IMR-90 (cell line): ENCODE measurements around the gene GCLC. TPM values are rescaled to one million over a fixed set of nuclear protein-coding genes. Genes with fewer than 3 reads are reported as not detected.
A peak's percentile ranks its signal among the peaks of the same experiment; 100 is the strongest.

Experiments used
- ATAC-seq: fragments of 200-7000 bp; cut with Tn5 transposase; 2 replicates; pipeline ENCODE4 v1.9.1; 2020; ENCODE audit warnings: low read depth, mild to moderate bottlenecking, moderate library complexity
- BruUV-seq: library from RNA; stranded (reverse); fragments of 400-500 nt; replicated peaks from 2 replicates; lab custom pipeline; 2021; lab: Mats Ljungman, UMichigan
- CTCF ChIA-PET: fragments of 300-600 bp; formaldehyde crosslinking; extraction: SDS; loops from one replicate; lab custom pipeline; 2021; ENCODE audit warnings: antibody characterized with exemption; lab: Yijun Ruan, JAX
- POLR2A ChIA-PET: fragments of 300-600 bp; sonication (Branson Sonifier 250); formaldehyde crosslinking; loops from one replicate; lab custom pipeline; 2022; ENCODE audit warnings: antibody characterized with exemption; ENCODE audit not compliant: unreplicated experiment; lab: Charles Lee
- DNase-seq: peaks from one replicate; pipeline ENCODE4 v3.0.0; 2013
- H2AFZ ChIP-seq: replicated peaks from 2 replicates; pipeline ENCODE3; 2013; ENCODE audit warnings: low read length, mild to moderate bottlenecking; ENCODE audit not compliant: poor library complexity
- H2AK5ac ChIP-seq: 2 replicates; pipeline ENCODE4 v1.6.1; 2013; ENCODE audit warnings: low read depth, low read length, inconsistent platforms
- H2AK9ac ChIP-seq: replicated peaks from 2 replicates; pipeline ENCODE3; 2013; ENCODE audit warnings: mild to moderate bottlenecking, low read depth, low read length, moderate library complexity; ENCODE audit not compliant: poor library complexity
- H2BK120ac ChIP-seq: 2 replicates; pipeline ENCODE4 v1.6.1; 2013; ENCODE audit warnings: low read depth, low read length, inconsistent platforms
- H2BK15ac ChIP-seq: 3 replicates; pipeline ENCODE4 v1.6.1; 2013; ENCODE audit warnings: low read depth, low read length, inconsistent platforms
- H2BK20ac ChIP-seq: 2 replicates; pipeline ENCODE4 v1.6.1; 2013; ENCODE audit warnings: low read depth, mild to moderate bottlenecking, inconsistent platforms, low read length, moderate library complexity
- H2BK5ac ChIP-seq: 2 replicates; pipeline ENCODE4 v1.6.1; 2013; ENCODE audit warnings: mild to moderate bottlenecking, low read depth, low read length, inconsistent platforms; ENCODE audit not compliant: poor library complexity, severe bottlenecking
- H3K14ac ChIP-seq: replicated peaks from 2 replicates; pipeline ENCODE4 v1.6.1; 2013; ENCODE audit warnings: low read depth, low read length, inconsistent platforms
- H3K18ac ChIP-seq: 2 replicates; pipeline ENCODE4 v1.6.1; 2013; ENCODE audit warnings: low read depth, low read length, control low read depth
- H3K23ac ChIP-seq: 2 replicates; pipeline ENCODE4 v1.6.1; 2013; ENCODE audit warnings: low read depth, low read length, inconsistent platforms
- H3K27ac ChIP-seq: 2 replicates; pipeline ENCODE4 v1.5.1; 2013; ENCODE audit warnings: mild to moderate bottlenecking, control low read depth, low read length; ENCODE audit not compliant: insufficient read depth
- H3K27me3 ChIP-seq: 2 replicates; pipeline ENCODE4 v1.6.1; 2013; ENCODE audit warnings: low read length; ENCODE audit not compliant: control insufficient read depth, insufficient read depth
- H3K36me3 ChIP-seq: 2 replicates; pipeline ENCODE4 v1.6.1; 2013; ENCODE audit warnings: low read length, mixed read lengths; ENCODE audit not compliant: control insufficient read depth, insufficient read depth
- H3K4ac ChIP-seq: 2 replicates; pipeline ENCODE4 v1.6.1; 2013; ENCODE audit warnings: low read depth, low read length, inconsistent platforms
- H3K4me1 ChIP-seq: 2 replicates; pipeline ENCODE4 v1.6.1; 2013; ENCODE audit warnings: low read length, mixed read lengths; ENCODE audit not compliant: control insufficient read depth, insufficient read depth
- H3K4me2 ChIP-seq: 2 replicates; pipeline ENCODE4 v1.6.1; 2013; ENCODE audit warnings: low read depth, mild to moderate bottlenecking, control low read depth, low read length, moderate library complexity
- H3K4me3 ChIP-seq: 2 replicates; pipeline ENCODE4 v1.5.1; 2013; ENCODE audit warnings: low read depth, mild to moderate bottlenecking, control low read depth, low read length, moderate library complexity; ENCODE audit not compliant: insufficient read depth
- H3K56ac ChIP-seq: 2 replicates; pipeline ENCODE4 v1.6.1; 2013; ENCODE audit warnings: low read length, inconsistent platforms; ENCODE audit not compliant: insufficient read depth; ENCODE audit errors: extremely low read depth
- H3K79me1 ChIP-seq, 2 experiments: 2 replicates each; pipeline ENCODE4 v1.6.1; 2013; ENCODE audit warnings: low read length in 2 of 2, inconsistent platforms in 1 of 2, low read depth in 1 of 2
- H3K9ac ChIP-seq: 2 replicates; pipeline ENCODE4 v1.6.1; 2013; ENCODE audit warnings: low read depth, low read length, control low read depth
- H3K9me1 ChIP-seq: 2 replicates; pipeline ENCODE4 v1.6.1; 2013; ENCODE audit warnings: low read length, inconsistent platforms; ENCODE audit not compliant: insufficient read depth
- H3K9me3 ChIP-seq: 2 replicates; pipeline ENCODE4 v1.6.1; 2013; ENCODE audit warnings: low read length; ENCODE audit not compliant: control insufficient read depth, insufficient read depth
- H4K20me1 ChIP-seq: 2 replicates; pipeline ENCODE4 v1.6.1; 2013; ENCODE audit warnings: low read length, inconsistent platforms; ENCODE audit not compliant: insufficient read depth
- H4K5ac ChIP-seq: 2 replicates; pipeline ENCODE4 v1.6.1; 2013; ENCODE audit warnings: mild to moderate bottlenecking, low read depth, low read length, control low read depth
- H4K8ac ChIP-seq, 2 experiments: 2 replicates each; pipeline ENCODE4 v1.6.1; 2013; ENCODE audit warnings: low read depth in 2 of 2, low read length in 2 of 2, control low read depth in 1 of 2, inconsistent platforms in 1 of 2
- H4K91ac ChIP-seq: 2 replicates; pipeline ENCODE4 v1.6.1; 2013; ENCODE audit warnings: low read depth, low read length, inconsistent platforms; ENCODE audit not compliant: insufficient read depth
- CTCF ChIP-seq: conservative IDR thresholded peaks from 2 replicates; pipeline ENCODE4 v1.5.1; 2012; ENCODE audit warnings: mild to moderate bottlenecking, low read depth, low read length, improper control_type of control experiment
- MAFK ChIP-seq: IDR thresholded peaks from 2 replicates; pipeline ENCODE4 v1.6.1; 2012; ENCODE audit warnings: low read depth, low read length, improper control_type of control experiment
- WGBS, 2 experiments: methylation state at CpG; one replicate each; pipeline versions ENCODE4 v1.1.5 to v1.1.7; 2013; ENCODE audit warnings: missing lambda C conversion rate in 2 of 2; ENCODE audit not compliant: insufficient read length in 1 of 2; ENCODE audit errors: extremely low coverage in 2 of 2; 5-methylcytosine and 5-hydroxymethylcytosine counted together
- dilution Hi-C: fragments of 300-500 bp; cut with HindIII; formaldehyde crosslinking; loops from one replicate; pipeline ENCODE4 v1.14.3; 2018; ENCODE audit warnings: low sequenced_read_pairs; ENCODE audit not compliant: unreplicated experiment
- in situ Hi-C: fragments of 300-500 bp; cut with MboI; formaldehyde crosslinking; loops from 3 replicates; pipeline ENCODE4 v1.14.3; 2019; ENCODE audit warnings: low sequenced_read_pairs, inconsistent platforms, mixed read lengths
- intact Hi-C: fragments of 100-400 bp; cut with micrococcal nuclease; formaldehyde crosslinking; loops from 2 replicates; pipeline ENCODE4 v1.10.0; 2022
- polyA plus RNA-seq, 3 experiments: library from polyadenylated mRNA; depleted of rRNA; stranded (reverse); fragments of >200 nt; gene quantifications; 2 replicates each; pipeline ENCODE4 v1.2.3, GENCODE V29; 2012; ENCODE audit warnings: low replicate concordance in 1 of 3
- total RNA-seq: library from RNA; depleted of rRNA; stranded (reverse); fragments of >200 nt; gene quantifications from 2 replicates; pipeline ENCODE4 v1.2.3, GENCODE V29; 2012

The GCLC gene
- total and polyA plus RNA-seq, 2 of the 4 experiments (the other 2 are of a cell fraction), result 14.2 to 24.2 TPM

GRCh38 chr6:53526000-53526399 is 18.9 kb downstream of the GCLC start:
- H4K5ac ChIP-seq, result no peak overlapping the region; the same call in 1 of the 2 replicates
- no peaks in the 10 kb centered on the region; the same call in 1 of the 2 replicates for H3K36me3 ChIP-seq
- no peak overlapping the region for H4K91ac ChIP-seq
- H3K27ac ChIP-seq, result no peak overlapping the region
- peaks cover 6% of the 10 kb centered on the region; the same call in 1 of the 2 replicates for H4K20me1 ChIP-seq
- no peak for TF ChIP-seq MAFK
- TF ChIP-seq CTCF, result no peak
- no peak overlapping the region for H2BK15ac ChIP-seq
- DNase-seq, result no peak
- H3K14ac ChIP-seq, result no peak overlapping the region
- intact Hi-C loops, result loop anchor here (2.0 kb wide), 1 partner anchor 13 kb away; no protein-coding TSS in a partner anchor
- no peak overlapping the region for H2AK5ac ChIP-seq
- ChIA-PET POLR2A (no interaction called here), CTCF (no interaction called here)
- H3K23ac ChIP-seq, result 0 out of 2 replicates have a peak overlapping the region, but pooled peaks have one; percentile 29
- peaks cover 15 to 50% of the 10 kb centered on the region in 2 experiments for H3K79me1 ChIP-seq
- H3K4me3 ChIP-seq, result no peak overlapping the region
- H3K9me3 ChIP-seq, result no peaks in the 10 kb centered on the region
- H2AK9ac ChIP-seq, result no peak overlapping the region
- H4K8ac ChIP-seq, result no peak overlapping the region
- dilution Hi-C loops, result no loop called here
- BruUV-seq, result no TSS peak
- peaks cover 8% of the 10 kb centered on the region for H3K9me1 ChIP-seq
- no peak overlapping the region for H3K18ac ChIP-seq
- H3K56ac ChIP-seq, result no peak overlapping the region
- WGBS, 2 experiments, result no CpG with 5 or more reads among the region's 1 CpG
- H3K9ac ChIP-seq, result no peak overlapping the region
- no peak overlapping the region for H3K4ac ChIP-seq
- H2BK120ac ChIP-seq, result peak overlapping the region; percentile 26; the same call in 1 of the 2 replicates
- H3K4me1 ChIP-seq, result peaks cover 27% of the 10 kb centered on the region
- H2BK5ac ChIP-seq, result peak overlapping the region; percentile 31
- H3K4me2 ChIP-seq, result no peak overlapping the region
- ATAC-seq, result no peak
- no peak overlapping the region for H2BK20ac ChIP-seq
- H3K27me3 ChIP-seq, result no peaks in the 10 kb centered on the region
- H2AFZ ChIP-seq, result no peak overlapping the region
- in situ Hi-C loops, result no loop called here
